ENCODE measurements around the gene GREB1. TPM values are rescaled to one million over a fixed set of nuclear protein-coding genes. Genes with fewer than 3 reads are reported as not detected.

The GREB1 gene
- total and polyA plus RNA-seq, 2 experiments from 2014 or later = 12.0 to 35.0 TPM

DNA sequence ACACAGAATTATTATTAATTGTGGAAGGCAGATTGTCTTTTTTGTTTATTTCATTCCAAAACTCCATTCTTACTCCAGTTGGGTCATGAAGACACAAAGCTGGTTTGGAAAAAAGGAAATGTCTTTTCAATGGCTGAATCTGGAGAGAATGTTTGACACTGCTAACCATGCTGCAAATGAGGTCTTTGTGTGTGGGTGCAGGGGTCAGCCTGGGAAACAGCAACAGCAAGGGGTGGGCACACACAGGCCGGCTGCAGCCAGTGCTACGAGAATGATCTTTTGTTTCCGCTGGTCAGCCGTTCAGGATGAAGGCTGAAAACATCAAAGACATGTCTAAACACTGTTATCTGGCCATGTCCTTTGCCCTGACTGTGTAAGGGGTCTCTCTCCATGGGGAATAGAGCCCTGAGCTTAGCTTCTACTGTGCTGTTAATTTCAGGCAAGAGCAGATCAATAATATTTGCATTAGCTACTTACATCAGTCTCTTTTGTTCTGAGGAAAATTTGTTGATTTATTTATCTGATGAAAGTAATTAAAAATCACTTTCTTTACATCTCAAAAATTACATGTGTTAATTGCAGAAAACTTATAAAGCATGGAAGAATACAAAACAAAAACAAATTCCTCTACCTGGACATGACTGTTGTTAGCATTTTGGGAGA, 34.6 kb upstream of the GREB1 start:
- Histone ChIP-seq H3K27ac (ENCODE audit: low read depth) (no peak overlapping the region), H3K4me1 (ENCODE audit: insufficient read depth) (peaks cover 24% of the 10 kb centered on the region), H3K4me2 (no peak overlapping the region), H3K27me3 (ENCODE audit: insufficient read depth) (no peaks in the 10 kb centered on the region), H4K20me1 (replicated peaks; ENCODE audit: insufficient read depth) (peaks cover 18% of the 10 kb centered on the region), H2AFZ (no peak overlapping the region), H3K9me2 (ENCODE audit: insufficient read depth) (no peaks in the 10 kb centered on the region), H3K36me3 (ENCODE audit: insufficient read depth) (0 out of 2 replicates have a peak, but pooled peaks cover 3% of the 10 kb centered on the region), H3K79me2 (replicated peaks; ENCODE audit: insufficient read depth) (peaks cover 70% of the 10 kb centered on the region), H3K4me3 (no peak overlapping the region), H3F3A (replicated peaks; ENCODE audit: low read depth) (no peaks in the 10 kb centered on the region; the same call in 1 of the 2 replicates)
- peaks cover 9% of the 10 kb centered on the region for H3K9me3 Mint-ChIP-seq
- no peak overlapping the region for H3K27ac Mint-ChIP-seq
- H3K4me3 Mint-ChIP-seq = no peak overlapping the region
- peaks cover 39% of the 10 kb centered on the region for H3K4me1 Mint-ChIP-seq
- TF ChIP-seq STAT1 (IDR thresholded peaks at IDR 0.05; ENCODE audit: unreplicated experiment) (no peak), ZNF114 (CRISPR knock-in tag; IDR thresholded peaks at IDR 0.05) (no peak), EZH2 (IDR thresholded peaks at IDR 0.05; ENCODE audit: low read depth, unreplicated experiment) (no peak), EZH2phosphoT487 (IDR thresholded peaks at IDR 0.05; ENCODE audit: unreplicated experiment) (no peak), ZNF331 (CRISPR knock-in tag; IDR thresholded peaks at IDR 0.05; ENCODE audit: low read depth) (no peak)
- TF ChIP-seq, protein P1, sequence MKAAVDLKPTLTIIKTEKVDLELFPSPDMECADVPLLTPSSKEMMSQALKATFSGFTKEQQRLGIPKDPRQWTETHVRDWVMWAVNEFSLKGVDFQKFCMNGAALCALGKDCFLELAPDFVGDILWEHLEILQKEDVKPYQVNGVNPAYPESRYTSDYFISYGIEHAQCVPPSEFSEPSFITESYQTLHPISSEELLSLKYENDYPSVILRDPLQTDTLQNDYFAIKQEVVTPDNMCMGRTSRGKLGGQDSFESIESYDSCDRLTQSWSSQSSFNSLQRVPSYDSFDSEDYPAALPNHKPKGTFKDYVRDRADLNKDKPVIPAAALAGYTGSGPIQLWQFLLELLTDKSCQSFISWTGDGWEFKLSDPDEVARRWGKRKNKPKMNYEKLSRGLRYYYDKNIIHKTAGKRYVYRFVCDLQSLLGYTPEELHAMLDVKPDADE (IDR thresholded peaks at IDR 0.05) = no peak
- H3K36me3 Mint-ChIP-seq (ENCODE audit: low read depth) = peaks cover 10% of the 10 kb centered on the region; the same call in 2 of the 3 replicates
- DNase-seq (ENCODE audit: low spot score) = no peak
- peaks cover 10% of the 10 kb centered on the region for H3K27me3 Mint-ChIP-seq (ENCODE audit: insufficient read depth, low read depth, poor library complexity)
- ATAC-seq = peak; percentile 35

DNA sequence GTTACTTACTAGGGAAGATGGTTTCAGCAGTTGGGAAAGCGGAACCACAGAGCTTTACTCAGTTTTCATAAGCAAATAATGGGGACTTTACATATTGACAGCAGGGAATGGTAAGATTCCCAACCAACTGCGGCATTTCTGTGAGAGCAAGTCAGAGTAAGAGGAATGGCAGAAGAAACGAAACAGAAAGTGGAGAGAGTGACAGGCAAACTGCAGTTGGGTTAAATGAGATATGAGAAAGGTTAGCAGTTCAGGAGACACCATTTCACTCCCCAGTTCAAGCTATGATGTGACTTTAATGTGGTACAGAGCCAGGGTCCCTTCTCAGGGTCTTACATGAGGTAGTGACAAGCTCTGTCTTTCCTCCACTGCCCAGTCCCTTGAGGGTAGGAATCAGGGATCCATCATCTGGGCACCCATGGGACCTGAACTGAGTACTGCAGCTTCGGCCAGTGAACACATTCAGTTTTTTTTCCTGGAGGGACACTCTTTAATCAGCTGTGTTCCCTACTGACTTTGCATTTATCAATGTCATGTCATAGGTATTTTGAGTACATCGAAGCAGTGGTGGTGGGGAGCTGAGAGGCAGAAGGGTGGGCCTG, 33.0 kb upstream of the GREB1 start:
- H3K9me2 ChIP-seq (ENCODE audit: insufficient read depth) = 0 out of 2 replicates have a peak, but pooled peaks cover 3% of the 10 kb centered on the region
- H3K4me1 ChIP-seq (ENCODE audit: insufficient read depth) = peaks cover 18% of the 10 kb centered on the region
- H3K27ac Mint-ChIP-seq = no peak overlapping the region
- H3K4me2 ChIP-seq = no peak overlapping the region
- no peaks in the 10 kb centered on the region for H3K27me3 ChIP-seq (ENCODE audit: insufficient read depth)
- H3K79me2 ChIP-seq (replicated peaks; ENCODE audit: insufficient read depth) = peaks cover 66% of the 10 kb centered on the region
- ATAC-seq = no peak
- H3K36me3 ChIP-seq (ENCODE audit: insufficient read depth) = 0 out of 2 replicates have a peak, but pooled peaks cover 3% of the 10 kb centered on the region
- H2AFZ ChIP-seq = no peak overlapping the region
- H3K27ac ChIP-seq (ENCODE audit: low read depth) = no peak overlapping the region
- peaks cover 28% of the 10 kb centered on the region for H3K4me1 Mint-ChIP-seq
- H4K20me1 ChIP-seq (replicated peaks; ENCODE audit: insufficient read depth) = peaks cover 12% of the 10 kb centered on the region
- no peaks in the 10 kb centered on the region; the same call in 1 of the 2 replicates for H3F3A ChIP-seq (replicated peaks; ENCODE audit: low read depth)
- H3K4me3 ChIP-seq = no peak overlapping the region
- H3K4me3 Mint-ChIP-seq = no peak overlapping the region
- peaks cover 10% of the 10 kb centered on the region; the same call in 2 of the 3 replicates for H3K36me3 Mint-ChIP-seq (ENCODE audit: low read depth)
- peaks cover 9% of the 10 kb centered on the region for H3K27me3 Mint-ChIP-seq (ENCODE audit: insufficient read depth, low read depth, poor library complexity)
- DNase-seq (ENCODE audit: low spot score) = no peak
- peaks cover 9% of the 10 kb centered on the region for H3K9me3 Mint-ChIP-seq
- TF ChIP-seq POLR2AphosphoS5 (IDR thresholded peaks at IDR 0.05; ENCODE audit: low read depth) (no peak), JUNB (IDR thresholded peaks at IDR 0.05; ENCODE audit: unreplicated experiment) (no peak), NANOG (IDR thresholded peaks at IDR 0.05; ENCODE audit: borderline replicate concordance) (no peak), EZH2 (IDR thresholded peaks at IDR 0.05; ENCODE audit: low read depth, unreplicated experiment) (no peak)
- TF ChIP-seq, protein P2, sequence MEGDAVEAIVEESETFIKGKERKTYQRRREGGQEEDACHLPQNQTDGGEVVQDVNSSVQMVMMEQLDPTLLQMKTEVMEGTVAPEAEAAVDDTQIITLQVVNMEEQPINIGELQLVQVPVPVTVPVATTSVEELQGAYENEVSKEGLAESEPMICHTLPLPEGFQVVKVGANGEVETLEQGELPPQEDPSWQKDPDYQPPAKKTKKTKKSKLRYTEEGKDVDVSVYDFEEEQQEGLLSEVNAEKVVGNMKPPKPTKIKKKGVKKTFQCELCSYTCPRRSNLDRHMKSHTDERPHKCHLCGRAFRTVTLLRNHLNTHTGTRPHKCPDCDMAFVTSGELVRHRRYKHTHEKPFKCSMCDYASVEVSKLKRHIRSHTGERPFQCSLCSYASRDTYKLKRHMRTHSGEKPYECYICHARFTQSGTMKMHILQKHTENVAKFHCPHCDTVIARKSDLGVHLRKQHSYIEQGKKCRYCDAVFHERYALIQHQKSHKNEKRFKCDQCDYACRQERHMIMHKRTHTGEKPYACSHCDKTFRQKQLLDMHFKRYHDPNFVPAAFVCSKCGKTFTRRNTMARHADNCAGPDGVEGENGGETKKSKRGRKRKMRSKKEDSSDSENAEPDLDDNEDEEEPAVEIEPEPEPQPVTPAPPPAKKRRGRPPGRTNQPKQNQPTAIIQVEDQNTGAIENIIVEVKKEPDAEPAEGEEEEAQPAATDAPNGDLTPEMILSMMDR (conservative IDR thresholded peaks at IDR 0.05; ENCODE audit: low read depth in 2 of 2) = no peak
- TF ChIP-seq, protein P3, sequence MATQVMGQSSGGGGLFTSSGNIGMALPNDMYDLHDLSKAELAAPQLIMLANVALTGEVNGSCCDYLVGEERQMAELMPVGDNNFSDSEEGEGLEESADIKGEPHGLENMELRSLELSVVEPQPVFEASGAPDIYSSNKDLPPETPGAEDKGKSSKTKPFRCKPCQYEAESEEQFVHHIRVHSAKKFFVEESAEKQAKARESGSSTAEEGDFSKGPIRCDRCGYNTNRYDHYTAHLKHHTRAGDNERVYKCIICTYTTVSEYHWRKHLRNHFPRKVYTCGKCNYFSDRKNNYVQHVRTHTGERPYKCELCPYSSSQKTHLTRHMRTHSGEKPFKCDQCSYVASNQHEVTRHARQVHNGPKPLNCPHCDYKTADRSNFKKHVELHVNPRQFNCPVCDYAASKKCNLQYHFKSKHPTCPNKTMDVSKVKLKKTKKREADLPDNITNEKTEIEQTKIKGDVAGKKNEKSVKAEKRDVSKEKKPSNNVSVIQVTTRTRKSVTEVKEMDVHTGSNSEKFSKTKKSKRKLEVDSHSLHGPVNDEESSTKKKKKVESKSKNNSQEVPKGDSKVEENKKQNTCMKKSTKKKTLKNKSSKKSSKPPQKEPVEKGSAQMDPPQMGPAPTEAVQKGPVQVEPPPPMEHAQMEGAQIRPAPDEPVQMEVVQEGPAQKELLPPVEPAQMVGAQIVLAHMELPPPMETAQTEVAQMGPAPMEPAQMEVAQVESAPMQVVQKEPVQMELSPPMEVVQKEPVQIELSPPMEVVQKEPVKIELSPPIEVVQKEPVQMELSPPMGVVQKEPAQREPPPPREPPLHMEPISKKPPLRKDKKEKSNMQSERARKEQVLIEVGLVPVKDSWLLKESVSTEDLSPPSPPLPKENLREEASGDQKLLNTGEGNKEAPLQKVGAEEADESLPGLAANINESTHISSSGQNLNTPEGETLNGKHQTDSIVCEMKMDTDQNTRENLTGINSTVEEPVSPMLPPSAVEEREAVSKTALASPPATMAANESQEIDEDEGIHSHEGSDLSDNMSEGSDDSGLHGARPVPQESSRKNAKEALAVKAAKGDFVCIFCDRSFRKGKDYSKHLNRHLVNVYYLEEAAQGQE (IDR thresholded peaks at IDR 0.05; ENCODE audit: unreplicated experiment) = no peak
